ENCODE results near the gene KLHL10. TPM values are rescaled to one million over a fixed set of nuclear protein-coding genes. Genes with fewer than 3 reads are reported as not detected.

KLHL10 gene
- polyA plus RNA-seq, 1 of the 3 experiments (the other 2 are of a cell fraction) = 0.02 TPM

DNA sequence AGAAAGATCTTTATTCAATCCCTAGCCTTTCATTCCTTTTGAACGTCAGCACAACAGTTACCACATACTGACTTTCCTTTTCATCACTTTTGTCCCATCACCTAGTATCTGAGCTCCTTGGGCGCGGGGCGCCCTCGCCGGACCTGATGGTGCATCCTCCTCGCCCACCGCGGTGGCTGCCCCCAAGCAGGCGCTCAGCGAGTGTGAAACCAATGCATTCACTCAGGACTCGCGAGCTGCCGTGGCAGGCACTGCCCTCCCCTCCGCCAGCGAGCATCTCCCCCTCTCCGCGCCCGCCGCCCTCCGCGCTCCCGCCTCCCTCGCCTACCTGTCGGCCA, 26.8 kb downstream of the KLHL10 start:
- Histone ChIP-seq H4K20me1 (ENCODE audit: insufficient read depth) (peaks cover 43% of the 10 kb centered on the region), H3K27ac (ENCODE audit: low read depth in 2 of 2, low read length in 1 of 2) (peak overlapping the region; percentile 72 to 88; a peak in 3 of 4 replicates), H3K4me3 (ENCODE audit: low read depth in 2 of 2, low read length in 1 of 2) (peak overlapping the region; percentile 91 to 95), H3K79me2 (ENCODE audit: insufficient read depth) (peaks cover 55% of the 10 kb centered on the region), H3F3A (replicated peaks; ENCODE audit: insufficient read depth) (peaks cover 27% of the 10 kb centered on the region), H3K4me2 (peak overlapping the region; percentile 91), H3K4me1 (ENCODE audit: control insufficient read depth in 1 of 2, insufficient read depth in 2 of 2, low read depth in 1 of 2, low read length in 1 of 2) (peaks cover 5 to 23% of the 10 kb centered on the region in 2 experiments; a peak in 2 of 4 replicates), H3K9me3 (no peaks in the 10 kb centered on the region), H3K9me2 (no peaks in the 10 kb centered on the region), H2AFZ (ENCODE audit: low read depth) (peak overlapping the region; percentile 86), H3K9ac (peak overlapping the region; percentile 92), H3K36me3 (replicated peaks in 1 of 2; ENCODE audit: control insufficient read depth in 1 of 2, insufficient read depth in 2 of 2, low read length in 1 of 2) (peaks cover 23 to 25% of the 10 kb centered on the region in 2 experiments), H3K27me3 (ENCODE audit: insufficient read depth) (no peaks in the 10 kb centered on the region)
- WGBS (ENCODE audit: low lambda C conversion rate) = 2% methylated on average over 12 of the region's 25 CpGs
- TF ChIP-seq POLR2AphosphoS5 (IDR thresholded peaks at IDR 0.05; ENCODE audit: low read depth, low read length) (no peak), TEAD4 (IDR thresholded peaks at IDR 0.05; ENCODE audit: borderline replicate concordance, insufficient read depth) (no peak), SIN3A (IDR thresholded peaks at IDR 0.05; ENCODE audit: borderline replicate concordance, low read depth, low read length) (peak; percentile 20; the same call in 1 of the 2 replicates), FOXM1 (IDR thresholded peaks at IDR 0.05; ENCODE audit: low read depth) (no peak), RAD21 (IDR thresholded peaks at IDR 0.05; ENCODE audit: low read length) (no peak), EZH2phosphoT487 (IDR thresholded peaks at IDR 0.05; ENCODE audit: borderline replicate concordance, low read depth) (no peak), EP300 (IDR thresholded peaks at IDR 0.05; ENCODE audit: borderline replicate concordance in 1 of 2, low read depth in 1 of 2, low read length in 1 of 2) (no peak)
- TF ChIP-seq, protein P1, sequence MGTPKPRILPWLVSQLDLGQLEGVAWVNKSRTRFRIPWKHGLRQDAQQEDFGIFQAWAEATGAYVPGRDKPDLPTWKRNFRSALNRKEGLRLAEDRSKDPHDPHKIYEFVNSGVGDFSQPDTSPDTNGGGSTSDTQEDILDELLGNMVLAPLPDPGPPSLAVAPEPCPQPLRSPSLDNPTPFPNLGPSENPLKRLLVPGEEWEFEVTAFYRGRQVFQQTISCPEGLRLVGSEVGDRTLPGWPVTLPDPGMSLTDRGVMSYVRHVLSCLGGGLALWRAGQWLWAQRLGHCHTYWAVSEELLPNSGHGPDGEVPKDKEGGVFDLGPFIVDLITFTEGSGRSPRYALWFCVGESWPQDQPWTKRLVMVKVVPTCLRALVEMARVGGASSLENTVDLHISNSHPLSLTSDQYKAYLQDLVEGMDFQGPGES (IDR thresholded peaks at IDR 0.05; ENCODE audit: low read depth, low read length) = no peak
- ChIA-PET POLR2A (interaction anchor here (0.6 to 2.8 kb wide), 9 partner anchors 29 to 237 kb away, joined by 3 to 12 read pairs (median 4); partner anchors contain the start of genes DNAJC7, EIF1, FKBP10 and NT5C3B), CTCF (interaction anchor here (1.2 to 1.9 kb wide), 4 partner anchors 9 to 127 kb away, joined by 3 to 5 read pairs (median 4); no protein-coding TSS in a partner anchor)
- DNase-seq = no peak

DNA sequence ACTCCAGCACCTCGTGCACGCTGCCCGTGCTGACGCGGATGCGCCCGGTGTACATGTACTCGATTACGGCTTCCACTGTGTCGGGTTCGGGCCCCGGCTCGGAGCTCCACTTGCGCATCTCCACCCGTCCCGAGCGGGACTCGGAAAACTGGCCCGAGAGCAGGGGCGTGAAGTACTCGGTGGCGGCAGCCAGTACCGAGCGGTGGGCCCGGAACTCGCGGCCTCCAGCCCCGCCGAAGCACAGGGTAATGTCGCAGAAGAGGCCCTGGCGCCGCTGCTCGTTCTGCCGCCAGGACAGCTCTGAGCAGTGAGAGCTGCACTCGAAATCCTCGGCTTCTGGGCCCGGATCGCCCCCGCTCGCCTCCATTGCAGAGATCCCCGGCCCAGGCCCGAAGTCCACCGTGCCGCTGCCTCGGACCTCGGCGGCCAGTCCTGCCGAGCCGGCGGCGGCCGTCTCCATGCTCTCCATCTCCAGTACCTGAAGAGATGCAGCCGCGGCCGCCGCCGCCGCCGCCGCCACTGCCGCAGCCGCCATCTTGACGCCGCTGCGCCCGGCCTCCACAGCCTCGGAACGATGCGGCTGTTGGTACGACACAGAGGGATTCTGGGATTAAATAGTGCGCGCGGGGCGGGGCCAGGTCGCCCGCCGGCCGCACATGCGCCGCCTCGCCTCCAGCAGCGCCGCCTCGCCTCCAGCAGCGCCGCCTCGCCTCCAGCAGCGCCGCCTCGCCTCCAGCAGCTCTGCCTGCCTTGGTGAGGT, 27.4 kb downstream of the KLHL10 start, which contains the start of gene KLHL11:
TSS of gene KLHL11 (minus strand) at position 588 of the 760 bp plus-strand sequence. CDS start at position 535, 53 bp downstream.
- Histone ChIP-seq H3K9me2 (no peaks in the 10 kb centered on the region), H4K20me1 (ENCODE audit: insufficient read depth) (peaks cover 38% of the 10 kb centered on the region), H3K27me3 (ENCODE audit: insufficient read depth) (no peaks in the 10 kb centered on the region), H3K4me2 (peak within 1 kb of the TSS; percentile 91), H3K79me2 (ENCODE audit: insufficient read depth) (peaks cover 50% of the 10 kb centered on the region), H3K27ac (ENCODE audit: low read depth in 2 of 2, low read length in 1 of 2) (peak within 1 kb of the TSS; percentile 72 to 88), H3K36me3 (replicated peaks in 1 of 2; ENCODE audit: control insufficient read depth in 1 of 2, insufficient read depth in 2 of 2, low read length in 1 of 2) (peaks cover 24 to 31% of the 10 kb centered on the region in 2 experiments), H2AFZ (ENCODE audit: low read depth) (peak within 1 kb of the TSS; percentile 86), H3K9me3 (no peaks in the 10 kb centered on the region), H3K4me3 (ENCODE audit: low read depth in 2 of 2, low read length in 1 of 2) (peak within 1 kb of the TSS; percentile 91 to 95), H3K4me1 (ENCODE audit: control insufficient read depth in 1 of 2, insufficient read depth in 2 of 2, low read depth in 1 of 2, low read length in 1 of 2) (peaks cover 5 to 20% of the 10 kb centered on the region in 2 experiments; a peak in 2 of 4 replicates), H3F3A (replicated peaks; ENCODE audit: insufficient read depth) (peaks cover 29% of the 10 kb centered on the region), H3K9ac (peak within 1 kb of the TSS; percentile 92)
- ChIA-PET POLR2A (interaction anchor here (0.6 to 2.8 kb wide), 10 partner anchors 30 to 237 kb away, joined by 3 to 12 read pairs (median 4); partner anchors contain the start of genes DNAJC7, EIF1, FKBP10 and NT5C3B), CTCF (interaction anchor here (1.2 to 1.9 kb wide), 5 partner anchors 9 to 128 kb away, joined by 3 to 5 read pairs (median 4); partner anchors contain the start of gene P3H4)
- peak; percentile 96 for DNase-seq
- WGBS (ENCODE audit: low lambda C conversion rate) = 1% methylated on average over 20 of the region's 90 CpGs
- no peak for TF ChIP-seq FOSL2 (IDR thresholded peaks at IDR 0.05; ENCODE audit: borderline replicate concordance, low read depth)
- TF ChIP-seq, protein P2, sequence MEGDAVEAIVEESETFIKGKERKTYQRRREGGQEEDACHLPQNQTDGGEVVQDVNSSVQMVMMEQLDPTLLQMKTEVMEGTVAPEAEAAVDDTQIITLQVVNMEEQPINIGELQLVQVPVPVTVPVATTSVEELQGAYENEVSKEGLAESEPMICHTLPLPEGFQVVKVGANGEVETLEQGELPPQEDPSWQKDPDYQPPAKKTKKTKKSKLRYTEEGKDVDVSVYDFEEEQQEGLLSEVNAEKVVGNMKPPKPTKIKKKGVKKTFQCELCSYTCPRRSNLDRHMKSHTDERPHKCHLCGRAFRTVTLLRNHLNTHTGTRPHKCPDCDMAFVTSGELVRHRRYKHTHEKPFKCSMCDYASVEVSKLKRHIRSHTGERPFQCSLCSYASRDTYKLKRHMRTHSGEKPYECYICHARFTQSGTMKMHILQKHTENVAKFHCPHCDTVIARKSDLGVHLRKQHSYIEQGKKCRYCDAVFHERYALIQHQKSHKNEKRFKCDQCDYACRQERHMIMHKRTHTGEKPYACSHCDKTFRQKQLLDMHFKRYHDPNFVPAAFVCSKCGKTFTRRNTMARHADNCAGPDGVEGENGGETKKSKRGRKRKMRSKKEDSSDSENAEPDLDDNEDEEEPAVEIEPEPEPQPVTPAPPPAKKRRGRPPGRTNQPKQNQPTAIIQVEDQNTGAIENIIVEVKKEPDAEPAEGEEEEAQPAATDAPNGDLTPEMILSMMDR (IDR thresholded peaks at IDR 0.05) = no peak
- TF ChIP-seq RAD21 (IDR thresholded peaks at IDR 0.05; ENCODE audit: low read length) = no peak; the same call in 1 of the 2 replicates
- TF ChIP-seq GABPA (IDR thresholded peaks at IDR 0.05; ENCODE audit: low read depth) = no peak
- peak; percentile 59 for TF ChIP-seq CHD2 (IDR thresholded peaks at IDR 0.05; ENCODE audit: low read length, partially characterized antibody)
- no peak for TF ChIP-seq MEF2A (IDR thresholded peaks at IDR 0.05; ENCODE audit: borderline replicate concordance, low read depth)
- TF ChIP-seq, protein P1 (IDR thresholded peaks at IDR 0.05; ENCODE audit: low read depth, low read length) = no peak
- TF ChIP-seq, protein P3, sequence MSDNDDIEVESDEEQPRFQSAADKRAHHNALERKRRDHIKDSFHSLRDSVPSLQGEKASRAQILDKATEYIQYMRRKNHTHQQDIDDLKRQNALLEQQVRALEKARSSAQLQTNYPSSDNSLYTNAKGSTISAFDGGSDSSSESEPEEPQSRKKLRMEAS (IDR thresholded peaks at IDR 0.05; ENCODE audit: low read depth) = no peak
- peak in 1 of 2 experiments; percentile 44; a peak in 1 of 4 replicates for TF ChIP-seq EP300 (IDR thresholded peaks at IDR 0.05; ENCODE audit: borderline replicate concordance in 1 of 2, low read depth in 1 of 2, low read length in 1 of 2)
- TF ChIP-seq YY1 (IDR thresholded peaks at IDR 0.05; ENCODE audit: low read depth) = peak; percentile 95
- TF ChIP-seq, protein P4, sequence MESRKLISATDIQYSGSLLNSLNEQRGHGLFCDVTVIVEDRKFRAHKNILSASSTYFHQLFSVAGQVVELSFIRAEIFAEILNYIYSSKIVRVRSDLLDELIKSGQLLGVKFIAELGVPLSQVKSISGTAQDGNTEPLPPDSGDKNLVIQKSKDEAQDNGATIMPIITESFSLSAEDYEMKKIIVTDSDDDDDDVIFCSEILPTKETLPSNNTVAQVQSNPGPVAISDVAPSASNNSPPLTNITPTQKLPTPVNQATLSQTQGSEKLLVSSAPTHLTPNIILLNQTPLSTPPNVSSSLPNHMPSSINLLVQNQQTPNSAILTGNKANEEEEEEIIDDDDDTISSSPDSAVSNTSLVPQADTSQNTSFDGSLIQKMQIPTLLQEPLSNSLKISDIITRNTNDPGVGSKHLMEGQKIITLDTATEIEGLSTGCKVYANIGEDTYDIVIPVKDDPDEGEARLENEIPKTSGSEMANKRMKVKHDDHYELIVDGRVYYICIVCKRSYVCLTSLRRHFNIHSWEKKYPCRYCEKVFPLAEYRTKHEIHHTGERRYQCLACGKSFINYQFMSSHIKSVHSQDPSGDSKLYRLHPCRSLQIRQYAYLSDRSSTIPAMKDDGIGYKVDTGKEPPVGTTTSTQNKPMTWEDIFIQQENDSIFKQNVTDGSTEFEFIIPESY (IDR thresholded peaks at IDR 0.05; ENCODE audit: borderline replicate concordance, low read depth) = 0 out of 2 replicates have a peak, but pooled peaks have one; percentile 27
- TF ChIP-seq POLR2AphosphoS5 (IDR thresholded peaks at IDR 0.05; ENCODE audit: low read depth, low read length) = peak; percentile 80; the same call in 1 of the 2 replicates
- TF ChIP-seq SIN3A (IDR thresholded peaks at IDR 0.05; ENCODE audit: borderline replicate concordance, low read depth, low read length) = peak; percentile 66; the same call in 1 of the 2 replicates
- no peak for TF ChIP-seq ELF1 (IDR thresholded peaks at IDR 0.05)

Data from SK-N-SH (cell line).